MCF 10A (cell line): ENCODE data around the gene ZFYVE28. TPM values are rescaled to one million over a fixed set of nuclear protein-coding genes. Genes with fewer than 3 reads are reported as not detected.

Source experiments
- BruUV-seq: library from RNA; stranded (reverse); fragments of 400-500 nt; replicated peaks from 2 replicates; lab custom pipeline; 2021; lab: Mats Ljungman, UMichigan
- CTCF ChIA-PET: fragments of 300-600 bp; sonication (Branson Sonifier 250); formaldehyde crosslinking; extraction: SDS; loops from one replicate; lab custom pipeline; 2021; ENCODE audit warnings: antibody characterized with exemption, inconsistent platforms; lab: Yijun Ruan, JAX
- POLR2A ChIA-PET: fragments of 300-600, 350-650 bp; sonication (Branson Sonifier 250); formaldehyde crosslinking; extraction: SDS; loops from one replicate; lab custom pipeline; 2020; ENCODE audit warnings: antibody characterized with exemption, inconsistent platforms; lab: Yijun Ruan, JAX
- DNase-seq: peaks from one replicate; pipeline ENCODE4 v3.0.0-alpha.2; 2018; ENCODE audit not compliant: unreplicated experiment
- H3K27ac Mint-ChIP-seq: one replicate; pipeline ENCODE4 v1.8.0; 2022; ENCODE audit warnings: mild to moderate bottlenecking, low read depth, mixed read lengths; ENCODE audit not compliant: unreplicated experiment
- H3K27me3 Mint-ChIP-seq: one replicate; pipeline ENCODE4 v1.8.0; 2022; ENCODE audit warnings: mixed read lengths; ENCODE audit not compliant: insufficient read depth, unreplicated experiment
- H3K36me3 Mint-ChIP-seq: one replicate; pipeline ENCODE4 v1.8.0; 2022; ENCODE audit warnings: mild to moderate bottlenecking, moderate library complexity, mixed read lengths; ENCODE audit not compliant: insufficient read depth, unreplicated experiment
- H3K4me1 Mint-ChIP-seq: one replicate; pipeline ENCODE4 v1.8.0; 2022; ENCODE audit warnings: mixed read lengths; ENCODE audit not compliant: insufficient read depth, unreplicated experiment
- H3K4me3 Mint-ChIP-seq: one replicate; pipeline ENCODE4 v1.8.0; 2022; ENCODE audit warnings: mild to moderate bottlenecking, moderate library complexity, mixed read lengths; ENCODE audit not compliant: unreplicated experiment
- H3K9me3 Mint-ChIP-seq: one replicate; pipeline ENCODE4 v1.8.0; 2022; ENCODE audit warnings: mixed read lengths; ENCODE audit not compliant: unreplicated experiment
- CTCF ChIP-seq: fragments of 200-600 bp; IDR thresholded peaks from one replicate; pipeline ENCODE4 v1.8.0; 2022; ENCODE audit warnings: antibody characterized with exemption, mild to moderate bottlenecking; ENCODE audit not compliant: unreplicated experiment
- intact Hi-C: fragments of 100-400 bp; cut with micrococcal nuclease; formaldehyde crosslinking; loops from 2 replicates; pipeline ENCODE4 v1.14.1; 2022
- total RNA-seq: library from RNA; stranded (reverse); gene quantifications from 2 replicates; pipeline ENCODE4 v1.2.3, GENCODE V29; 2022

Gene ZFYVE28
- total RNA-seq, 1 experiment from 2014 or later = 1.6 TPM

- BruUV-seq = no TSS peak
- no peak overlapping the region for H3K4me3 Mint-ChIP-seq
- peaks cover 18% of the 10 kb centered on the region for H3K27me3 Mint-ChIP-seq
- TF ChIP-seq CTCF = no peak
- no peak for DNase-seq
- intact Hi-C loops = no loop called here
- H3K4me1 Mint-ChIP-seq = no peaks in the 10 kb centered on the region
- ChIA-PET POLR2A (no interaction called here), CTCF (no interaction called here)
- H3K27ac Mint-ChIP-seq = no peak overlapping the region
- no peaks in the 10 kb centered on the region for H3K9me3 Mint-ChIP-seq
- H3K36me3 Mint-ChIP-seq = no peaks in the 10 kb centered on the region
Measured at GRCh38 chr4:2299794-2300193, 118.7 kb downstream of the ZFYVE28 start.

GRCh38 chr4:2298532-2298991, 119.9 kb downstream of the ZFYVE28 start:
- H3K9me3 Mint-ChIP-seq = no peaks in the 10 kb centered on the region
- no peak for DNase-seq
- TF ChIP-seq CTCF = no peak
- peaks cover 18% of the 10 kb centered on the region for H3K27me3 Mint-ChIP-seq
- ChIA-PET POLR2A (interaction anchor here (0.7 kb wide), 1 partner anchor 103 kb away, joined by 3 read pairs; no protein-coding TSS in a partner anchor), CTCF (interaction anchor here (0.6 kb wide), 1 partner anchor 238 kb away, joined by 3 read pairs; no protein-coding TSS in a partner anchor)
- H3K27ac Mint-ChIP-seq = no peak overlapping the region
- H3K4me1 Mint-ChIP-seq = no peaks in the 10 kb centered on the region
- H3K36me3 Mint-ChIP-seq = no peaks in the 10 kb centered on the region
- intact Hi-C loops = no loop called here
- BruUV-seq = no TSS peak
- H3K4me3 Mint-ChIP-seq = no peak overlapping the region

- Mint-ChIP-seq H3K4me1 (no peaks in the 10 kb centered on the region), H3K27ac (no peak overlapping the region), H3K36me3 (no peaks in the 10 kb centered on the region), H3K9me3 (no peaks in the 10 kb centered on the region), H3K4me3 (no peak overlapping the region), H3K27me3 (peaks cover 18% of the 10 kb centered on the region)
- no peak for TF ChIP-seq CTCF
- no peak for DNase-seq
- POLR2A ChIA-PET = interaction anchor here (0.7 kb wide), 1 partner anchor 104 kb away, joined by 3 read pairs; no protein-coding TSS in a partner anchor
- BruUV-seq = no TSS peak
- CTCF ChIA-PET = no interaction called here
- intact Hi-C loops = no loop called here
Measured at GRCh38 chr4:2297606-2298531, 120.6 kb downstream of the ZFYVE28 start.
